ENCODE data around the gene RAB11FIP3. TPM values are rescaled to one million over a fixed set of nuclear protein-coding genes. Genes with fewer than 3 reads are reported as not detected.

RAB11FIP3 gene
- total and polyA plus RNA-seq, 2 of the 13 experiments (the other 11 are each of a cell fraction or from before 2014, with no cell fraction given) = 34.3 to 57.6 TPM

- TF ChIP-seq, protein P1, sequence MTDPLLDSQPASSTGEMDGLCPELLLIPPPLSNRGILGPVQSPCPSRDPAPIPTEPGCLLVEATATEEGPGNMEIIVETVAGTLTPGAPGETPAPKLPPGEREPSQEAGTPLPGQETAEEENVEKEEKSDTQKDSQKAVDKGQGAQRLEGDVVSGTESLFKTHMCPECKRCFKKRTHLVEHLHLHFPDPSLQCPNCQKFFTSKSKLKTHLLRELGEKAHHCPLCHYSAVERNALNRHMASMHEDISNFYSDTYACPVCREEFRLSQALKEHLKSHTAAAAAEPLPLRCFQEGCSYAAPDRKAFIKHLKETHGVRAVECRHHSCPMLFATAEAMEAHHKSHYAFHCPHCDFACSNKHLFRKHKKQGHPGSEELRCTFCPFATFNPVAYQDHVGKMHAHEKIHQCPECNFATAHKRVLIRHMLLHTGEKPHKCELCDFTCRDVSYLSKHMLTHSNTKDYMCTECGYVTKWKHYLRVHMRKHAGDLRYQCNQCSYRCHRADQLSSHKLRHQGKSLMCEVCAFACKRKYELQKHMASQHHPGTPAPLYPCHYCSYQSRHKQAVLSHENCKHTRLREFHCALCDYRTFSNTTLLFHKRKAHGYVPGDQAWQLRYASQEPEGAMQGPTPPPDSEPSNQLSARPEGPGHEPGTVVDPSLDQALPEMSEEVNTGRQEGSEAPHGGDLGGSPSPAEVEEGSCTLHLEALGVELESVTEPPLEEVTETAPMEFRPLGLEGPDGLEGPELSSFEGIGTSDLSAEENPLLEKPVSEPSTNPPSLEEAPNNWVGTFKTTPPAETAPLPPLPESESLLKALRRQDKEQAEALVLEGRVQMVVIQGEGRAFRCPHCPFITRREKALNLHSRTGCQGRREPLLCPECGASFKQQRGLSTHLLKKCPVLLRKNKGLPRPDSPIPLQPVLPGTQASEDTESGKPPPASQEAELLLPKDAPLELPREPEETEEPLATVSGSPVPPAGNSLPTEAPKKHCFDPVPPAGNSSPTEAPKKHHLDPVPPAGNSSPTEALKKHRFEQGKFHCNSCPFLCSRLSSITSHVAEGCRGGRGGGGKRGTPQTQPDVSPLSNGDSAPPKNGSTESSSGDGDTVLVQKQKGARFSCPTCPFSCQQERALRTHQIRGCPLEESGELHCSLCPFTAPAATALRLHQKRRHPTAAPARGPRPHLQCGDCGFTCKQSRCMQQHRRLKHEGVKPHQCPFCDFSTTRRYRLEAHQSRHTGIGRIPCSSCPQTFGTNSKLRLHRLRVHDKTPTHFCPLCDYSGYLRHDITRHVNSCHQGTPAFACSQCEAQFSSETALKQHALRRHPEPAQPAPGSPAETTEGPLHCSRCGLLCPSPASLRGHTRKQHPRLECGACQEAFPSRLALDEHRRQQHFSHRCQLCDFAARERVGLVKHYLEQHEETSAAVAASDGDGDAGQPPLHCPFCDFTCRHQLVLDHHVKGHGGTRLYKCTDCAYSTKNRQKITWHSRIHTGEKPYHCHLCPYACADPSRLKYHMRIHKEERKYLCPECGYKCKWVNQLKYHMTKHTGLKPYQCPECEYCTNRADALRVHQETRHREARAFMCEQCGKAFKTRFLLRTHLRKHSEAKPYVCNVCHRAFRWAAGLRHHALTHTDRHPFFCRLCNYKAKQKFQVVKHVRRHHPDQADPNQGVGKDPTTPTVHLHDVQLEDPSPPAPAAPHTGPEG (CRISPR knock-in tag; IDR thresholded peaks at IDR 0.05) = peak; percentile 88
- 0 out of 2 replicates have a peak, but pooled peaks have one; percentile 27 for TF ChIP-seq ZNF513 (CRISPR knock-in tag; conservative IDR thresholded peaks at IDR 0.05)
- TF ChIP-seq SMYD3 (CRISPR knock-in tag; IDR thresholded peaks at IDR 0.05) = no peak
- TF ChIP-seq PLRG1 (conservative IDR thresholded peaks at IDR 0.05) = no peak
- TF ChIP-seq ZNF234 (CRISPR knock-in tag; conservative IDR thresholded peaks at IDR 0.05) = no peak
- no peak for TF ChIP-seq RORA (CRISPR knock-in tag; IDR thresholded peaks at IDR 0.05)
- TF ChIP-seq KMT2A (CRISPR knock-in tag; IDR thresholded peaks at IDR 0.05) = peak; percentile 20; the same call in 1 of the 2 replicates
- TF ChIP-seq ZNF180 (CRISPR knock-in tag; IDR thresholded peaks at IDR 0.05; ENCODE audit: borderline replicate concordance, low read depth) = no peak
- 0 out of 2 replicates have a peak, but pooled peaks have one; percentile 22 for TF ChIP-seq ZNF205 (CRISPR knock-in tag; IDR thresholded peaks at IDR 0.05)
- no peak for TF ChIP-seq ADNP (CRISPR knock-in tag; IDR thresholded peaks at IDR 0.05)
- TF ChIP-seq FOXK1 (CRISPR knock-in tag; IDR thresholded peaks at IDR 0.05; ENCODE audit: borderline replicate concordance, low read depth) = peak; percentile 61; the same call in 1 of the 2 replicates
- TF ChIP-seq ZNF788 (CRISPR knock-in tag; IDR thresholded peaks at IDR 0.05; ENCODE audit: borderline replicate concordance) = peak; percentile 70; the same call in 1 of the 2 replicates
- TF ChIP-seq CREB3 (CRISPR knock-in tag; IDR thresholded peaks at IDR 0.05) = no peak; the same call in 1 of the 2 replicates
- 0 out of 2 replicates have a peak, but pooled peaks have one; percentile 20 for TF ChIP-seq NR1H2 (CRISPR knock-in tag; IDR thresholded peaks at IDR 0.05; ENCODE audit: borderline replicate concordance, low read depth)
- no peak for TF ChIP-seq SRSF9 (IDR thresholded peaks at IDR 0.05; ENCODE audit: borderline replicate concordance, insufficient read depth, low read depth, low read length, poor library complexity, severe bottlenecking)
- TF ChIP-seq, protein P2, sequence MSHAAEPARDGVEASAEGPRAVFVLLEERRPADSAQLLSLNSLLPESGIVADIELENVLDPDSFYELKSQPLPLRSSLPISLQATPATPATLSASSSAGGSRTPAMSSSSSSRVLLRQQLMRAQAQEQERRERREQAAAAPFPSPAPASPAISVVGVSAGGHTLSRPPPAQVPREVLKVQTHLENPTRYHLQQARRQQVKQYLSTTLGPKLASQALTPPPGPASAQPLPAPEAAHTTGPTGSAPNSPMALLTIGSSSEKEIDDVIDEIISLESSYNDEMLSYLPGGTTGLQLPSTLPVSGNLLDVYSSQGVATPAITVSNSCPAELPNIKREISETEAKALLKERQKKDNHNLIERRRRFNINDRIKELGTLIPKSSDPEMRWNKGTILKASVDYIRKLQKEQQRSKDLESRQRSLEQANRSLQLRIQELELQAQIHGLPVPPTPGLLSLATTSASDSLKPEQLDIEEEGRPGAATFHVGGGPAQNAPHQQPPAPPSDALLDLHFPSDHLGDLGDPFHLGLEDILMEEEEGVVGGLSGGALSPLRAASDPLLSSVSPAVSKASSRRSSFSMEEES (CRISPR knock-in tag; IDR thresholded peaks at IDR 0.05) = no peak
- TF ChIP-seq NFE2L2 (IDR thresholded peaks at IDR 0.05; ENCODE audit: low read length) = no peak
- no peak for TF ChIP-seq ZNF136 (CRISPR knock-in tag; IDR thresholded peaks at IDR 0.05; ENCODE audit: low read depth)
Measured at GRCh38 chr16:527015-527903, 101.8 kb downstream of the RAB11FIP3 start, which contains the start of gene CAPN15 (continued).
